T-helper 2 cell treated with Interferon-gamma antibody and Interleukin-4, amounts not matched to agents 5 μg/mL and 100 μg/mL, for 36 hours (primary cell): ENCODE data around the gene PTPRT.

Experiments
- DNase-seq: peaks from one replicate; pipeline ENCODE4 v3.0.0; 2021; ENCODE audit warnings: low spot score
- H3K27ac Mint-ChIP-seq: one replicate; pipeline ENCODE4 v1.8.0; 2021; ENCODE audit warnings: mild to moderate bottlenecking, mixed read lengths
- H3K27me3 Mint-ChIP-seq: one replicate; pipeline ENCODE4 v1.8.0; 2021; ENCODE audit warnings: low read depth, mixed read lengths
- H3K36me3 Mint-ChIP-seq: one replicate; pipeline ENCODE4 v1.8.0; 2021; ENCODE audit warnings: low read depth, mixed read lengths
- H3K4me1 Mint-ChIP-seq: one replicate; pipeline ENCODE4 v1.8.0; 2021; ENCODE audit warnings: low read depth, mixed read lengths
- H3K4me3 Mint-ChIP-seq: one replicate; pipeline ENCODE4 v1.8.0; 2022; ENCODE audit warnings: mild to moderate bottlenecking, moderate library complexity, mixed read lengths
- H3K9me3 Mint-ChIP-seq: one replicate; pipeline ENCODE4 v1.8.0; 2021; ENCODE audit warnings: mixed read lengths

PTPRT gene

DNA sequence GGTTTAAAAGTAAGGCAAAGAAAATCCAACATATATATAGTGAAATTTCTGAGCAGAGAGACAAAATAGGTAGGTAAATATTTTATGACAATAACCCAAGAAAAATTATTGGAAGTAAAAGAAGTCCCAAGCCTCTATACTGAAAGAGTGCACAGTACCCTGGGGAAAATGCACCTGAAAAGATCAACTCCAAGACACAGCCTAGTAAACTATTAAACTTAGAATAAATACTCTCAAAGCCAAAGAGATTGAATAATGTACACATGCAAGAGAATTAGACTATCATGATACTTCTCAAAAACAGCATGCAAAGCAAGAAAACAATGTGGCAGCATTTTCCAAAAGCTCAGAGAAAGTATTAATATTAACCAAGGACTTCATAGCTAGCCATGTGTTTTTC is 894.7 kb downstream of the PTPRT start:
- Mint-ChIP-seq H3K4me1 (no peaks in the 10 kb centered on the region), H3K9me3 (no peaks in the 10 kb centered on the region), H3K4me3 (no peak overlapping the region), H3K36me3 (no peaks in the 10 kb centered on the region), H3K27me3 (no peaks in the 10 kb centered on the region), H3K27ac (no peak overlapping the region)
- no peak for DNase-seq

DNA sequence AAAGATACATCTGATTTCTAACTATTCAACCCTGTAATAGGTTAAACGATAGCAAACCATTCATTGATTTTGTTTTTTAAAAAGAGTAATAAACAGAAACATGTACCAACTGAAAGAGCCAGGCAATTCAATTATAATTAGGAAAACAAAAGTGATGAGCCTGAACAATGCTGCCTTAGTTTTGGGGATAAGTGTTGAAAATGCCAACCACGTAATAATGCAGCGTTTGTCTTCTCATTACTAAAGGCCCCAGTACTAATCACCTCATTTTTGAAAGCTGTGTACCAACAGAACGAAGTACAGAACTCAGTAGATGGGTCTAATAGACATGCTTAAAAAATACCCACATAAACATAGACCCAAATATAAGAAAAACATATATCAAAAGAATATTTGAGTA is 907.9 kb downstream of the PTPRT start:
- H3K4me3 Mint-ChIP-seq, result no peak overlapping the region
- DNase-seq, result no peak
- no peaks in the 10 kb centered on the region for H3K27me3 Mint-ChIP-seq
- H3K36me3 Mint-ChIP-seq, result no peaks in the 10 kb centered on the region
- H3K27ac Mint-ChIP-seq, result no peak overlapping the region
- no peaks in the 10 kb centered on the region for H3K4me1 Mint-ChIP-seq
- peaks cover 10% of the 10 kb centered on the region for H3K9me3 Mint-ChIP-seq

GRCh38 chr20:42276718-42277602 is 912.7 kb downstream of the PTPRT start:
- Mint-ChIP-seq H3K27ac (no peak overlapping the region), H3K9me3 (peaks cover 4% of the 10 kb centered on the region), H3K4me1 (no peaks in the 10 kb centered on the region), H3K4me3 (no peak overlapping the region), H3K36me3 (no peaks in the 10 kb centered on the region), H3K27me3 (no peaks in the 10 kb centered on the region)
- DNase-seq, result no peak

DNA sequence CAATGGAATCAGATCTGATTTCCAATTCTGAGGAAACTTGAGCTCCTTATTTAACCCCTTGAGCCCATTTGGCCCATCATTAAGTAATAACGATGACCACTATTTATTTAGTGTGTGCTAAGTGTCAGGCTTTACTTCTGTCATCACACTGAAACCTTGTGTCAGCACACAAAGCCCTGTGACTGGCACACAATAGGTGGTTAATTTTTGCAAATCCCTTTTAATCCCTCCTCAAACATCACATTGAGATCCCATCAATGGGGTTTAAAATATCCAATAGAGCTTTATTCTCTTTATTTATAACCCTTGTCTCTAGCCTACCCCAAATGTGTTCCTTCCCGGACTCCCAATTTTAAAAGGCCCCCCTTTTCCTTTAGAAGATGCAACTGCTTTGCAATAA is 914.7 kb downstream of the PTPRT start:
- Mint-ChIP-seq H3K4me3 (no peak overlapping the region), H3K27ac (no peak overlapping the region), H3K9me3 (no peaks in the 10 kb centered on the region), H3K27me3 (no peaks in the 10 kb centered on the region), H3K4me1 (no peaks in the 10 kb centered on the region), H3K36me3 (no peaks in the 10 kb centered on the region)
- no peak for DNase-seq

- Mint-ChIP-seq H3K9me3 (no peaks in the 10 kb centered on the region), H3K27me3 (no peaks in the 10 kb centered on the region)
- DNase-seq, result no peak
These were observed 917.2 kb downstream of the PTPRT start for GRCh38 chr20:42272516-42272915.

DNA sequence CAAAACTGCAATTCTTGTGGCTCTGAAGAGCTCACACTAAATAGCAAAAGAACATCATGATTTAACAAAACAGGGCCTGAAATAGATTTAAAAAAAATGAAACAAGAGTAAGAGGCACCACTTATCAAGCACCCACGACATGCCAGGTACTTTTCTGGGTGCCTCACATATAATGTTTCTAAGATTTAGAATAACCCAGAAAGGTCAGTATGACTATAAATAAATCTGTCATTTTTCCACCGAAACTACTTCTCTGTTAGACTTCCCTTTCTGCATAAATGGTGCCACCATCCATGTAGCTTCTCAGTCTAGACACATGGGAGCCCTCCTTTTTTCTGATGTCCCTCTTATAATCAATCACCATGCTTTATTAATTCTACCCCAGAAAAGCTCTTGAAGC is 919.2 kb downstream of the PTPRT start:
- Mint-ChIP-seq H3K9me3 (no peaks in the 10 kb centered on the region), H3K36me3 (no peaks in the 10 kb centered on the region), H3K27ac (no peak overlapping the region), H3K4me3 (no peak overlapping the region), H3K4me1 (no peaks in the 10 kb centered on the region), H3K27me3 (no peaks in the 10 kb centered on the region)
- no peak for DNase-seq

More at GRCh38 chr20:42272516-42272915, 917.2 kb downstream of the PTPRT start:
- H3K36me3 Mint-ChIP-seq, result no peaks in the 10 kb centered on the region
- no peak overlapping the region for H3K27ac Mint-ChIP-seq
- H3K4me3 Mint-ChIP-seq, result no peak overlapping the region
- H3K4me1 Mint-ChIP-seq, result no peaks in the 10 kb centered on the region

DNA sequence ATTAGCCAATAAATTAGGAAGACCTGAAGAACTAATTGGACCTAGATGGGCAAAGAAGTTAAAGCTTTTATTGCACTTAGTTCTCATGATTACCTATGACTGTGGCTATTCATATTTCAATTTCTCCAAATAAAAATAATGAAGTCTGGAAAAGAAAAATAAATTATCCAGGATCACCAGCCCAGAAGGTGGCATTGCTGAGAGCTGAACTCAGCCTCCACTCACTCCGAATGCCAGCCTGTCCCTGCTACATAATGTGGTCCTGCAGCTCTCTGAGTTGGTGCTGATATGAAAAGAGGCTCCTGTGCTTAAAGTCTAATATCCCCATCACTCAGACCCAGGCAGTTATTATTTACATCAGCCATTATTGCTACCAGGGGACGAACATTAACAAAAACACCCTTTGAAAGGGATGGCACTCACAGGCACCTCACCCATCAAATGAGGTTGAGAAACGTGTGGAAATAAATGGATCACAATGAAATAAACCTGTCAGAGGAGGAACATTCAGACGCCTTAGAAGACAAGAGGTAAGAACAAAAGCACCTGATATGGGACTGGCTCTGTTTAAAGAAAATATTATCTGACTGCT is 921.8 kb downstream of the PTPRT start:
- Mint-ChIP-seq H3K27ac (no peak overlapping the region), H3K4me1 (no peaks in the 10 kb centered on the region), H3K27me3 (no peaks in the 10 kb centered on the region), H3K36me3 (no peaks in the 10 kb centered on the region), H3K4me3 (no peak overlapping the region), H3K9me3 (no peaks in the 10 kb centered on the region)
- DNase-seq, result no peak

GRCh38 chr20:42261766-42262270 is 927.9 kb downstream of the PTPRT start:
- Mint-ChIP-seq H3K4me3 (no peak overlapping the region), H3K4me1 (no peaks in the 10 kb centered on the region), H3K9me3 (no peaks in the 10 kb centered on the region), H3K27me3 (no peaks in the 10 kb centered on the region), H3K36me3 (no peaks in the 10 kb centered on the region), H3K27ac (no peak overlapping the region)
- no peak for DNase-seq

- no peaks in the 10 kb centered on the region for H3K36me3 Mint-ChIP-seq
- H3K4me1 Mint-ChIP-seq, result no peaks in the 10 kb centered on the region
- DNase-seq, result no peak
- no peak overlapping the region for H3K4me3 Mint-ChIP-seq
- H3K9me3 Mint-ChIP-seq, result no peaks in the 10 kb centered on the region
- no peak overlapping the region for H3K27ac Mint-ChIP-seq
- no peaks in the 10 kb centered on the region for H3K27me3 Mint-ChIP-seq
These were observed 929.5 kb downstream of the PTPRT start for GRCh38 chr20:42260184-42260583.

- H3K9me3 Mint-ChIP-seq, result no peaks in the 10 kb centered on the region
- H3K27me3 Mint-ChIP-seq, result no peaks in the 10 kb centered on the region
- H3K4me3 Mint-ChIP-seq, result no peak overlapping the region
- no peaks in the 10 kb centered on the region for H3K36me3 Mint-ChIP-seq
- no peak overlapping the region for H3K27ac Mint-ChIP-seq
- no peak for DNase-seq
- no peaks in the 10 kb centered on the region for H3K4me1 Mint-ChIP-seq
These were observed 930.3 kb downstream of the PTPRT start for GRCh38 chr20:42259389-42259788.

DNA sequence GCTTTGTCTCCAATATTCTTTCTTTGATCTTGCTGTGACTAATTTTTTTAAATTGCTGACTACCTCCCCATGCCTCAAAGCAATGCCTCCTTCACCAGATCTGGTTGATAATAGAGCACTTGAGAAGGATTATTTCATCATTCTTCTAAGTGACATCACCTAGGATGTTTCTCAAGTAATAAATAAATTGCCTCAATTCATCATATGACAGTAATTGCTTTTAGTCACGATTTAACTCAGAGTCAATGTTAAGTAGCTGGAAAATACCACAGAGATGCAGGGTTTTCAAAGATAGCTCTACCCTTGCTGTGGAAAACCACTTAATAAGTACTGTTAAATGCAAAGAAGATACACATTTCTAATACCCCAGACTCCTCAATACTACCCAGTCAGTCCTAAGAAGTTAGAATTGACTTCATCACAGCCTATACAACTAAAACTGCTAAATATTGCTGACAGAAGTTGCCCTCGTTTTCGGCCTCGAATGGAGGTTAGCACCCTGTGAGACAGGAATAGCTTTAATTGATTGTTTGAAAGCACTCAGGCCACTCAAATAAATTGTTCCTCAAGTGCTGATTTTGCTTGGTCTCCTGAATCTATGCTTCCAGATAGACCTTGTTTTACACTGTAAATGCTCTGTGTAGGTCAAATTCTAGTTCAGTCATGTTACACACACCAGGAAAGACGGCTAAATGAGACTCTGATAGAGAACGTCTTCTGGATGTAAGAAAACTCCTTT is 931.0 kb downstream of the PTPRT start:
- Mint-ChIP-seq H3K4me3 (no peak overlapping the region), H3K36me3 (no peaks in the 10 kb centered on the region), H3K4me1 (no peaks in the 10 kb centered on the region), H3K27me3 (no peaks in the 10 kb centered on the region), H3K9me3 (no peaks in the 10 kb centered on the region), H3K27ac (no peak overlapping the region)
- DNase-seq, result no peak

- Mint-ChIP-seq H3K9me3 (peaks cover 12% of the 10 kb centered on the region), H3K27me3 (no peaks in the 10 kb centered on the region), H3K36me3 (no peaks in the 10 kb centered on the region), H3K4me3 (no peak overlapping the region), H3K4me1 (no peaks in the 10 kb centered on the region), H3K27ac (no peak overlapping the region)
- no peak for DNase-seq
These were observed 933.9 kb downstream of the PTPRT start for GRCh38 chr20:42255821-42256220.

GRCh38 chr20:42254673-42255072 is 935.0 kb downstream of the PTPRT start:
- Mint-ChIP-seq H3K4me1 (no peaks in the 10 kb centered on the region), H3K36me3 (no peaks in the 10 kb centered on the region), H3K9me3 (peaks cover 12% of the 10 kb centered on the region), H3K27me3 (no peaks in the 10 kb centered on the region), H3K4me3 (no peak overlapping the region), H3K27ac (no peak overlapping the region)
- no peak for DNase-seq

DNA sequence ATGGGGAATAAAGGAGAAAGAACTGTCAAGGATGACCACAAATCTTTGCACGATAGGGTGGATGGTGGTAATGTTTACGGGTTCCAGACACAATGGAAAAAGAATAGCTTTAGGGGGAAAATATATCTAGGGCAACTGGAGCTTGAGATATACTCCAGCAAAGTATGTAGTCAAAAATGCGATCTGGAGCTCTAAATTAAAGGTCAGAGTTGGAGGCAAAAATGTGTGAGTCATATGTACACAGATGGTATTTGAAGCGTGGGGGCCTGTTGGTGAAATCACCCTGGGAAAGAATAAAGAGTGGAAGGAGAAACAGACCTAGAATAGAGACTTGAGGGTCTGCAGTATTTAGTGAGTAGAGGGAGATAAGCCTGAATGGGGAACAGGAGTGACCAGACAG is 937.6 kb downstream of the PTPRT start:
- H3K27ac Mint-ChIP-seq, result no peak overlapping the region
- H3K36me3 Mint-ChIP-seq, result no peaks in the 10 kb centered on the region
- H3K27me3 Mint-ChIP-seq, result no peaks in the 10 kb centered on the region
- H3K9me3 Mint-ChIP-seq, result peaks cover 12% of the 10 kb centered on the region
- H3K4me3 Mint-ChIP-seq, result no peak overlapping the region
- H3K4me1 Mint-ChIP-seq, result no peaks in the 10 kb centered on the region
- no peak for DNase-seq
